ENCODE results near the gene EGFL7.

EGFL7 gene

GRCh38 chr9:136659861-136660784 is 2.6 kb upstream of the EGFL7 start:
- DNase-seq (ENCODE audit: low read depth), result no peak
- TF ChIP-seq CTCF (IDR thresholded peaks at IDR 0.05; ENCODE audit: low read depth, low read length, missing control alignments), result no peak
- H3K4me3 ChIP-seq (ENCODE audit: low read depth, low read length), result no peak overlapping the region

- no peak overlapping the region for H3K4me3 ChIP-seq (ENCODE audit: low read depth, low read length)
- DNase-seq (ENCODE audit: low read depth), result no peak
- TF ChIP-seq CTCF (IDR thresholded peaks at IDR 0.05; ENCODE audit: low read depth, low read length, missing control alignments), result no peak
Measured at GRCh38 chr9:136660971-136661550, 1.7 kb upstream of the EGFL7 start.

GRCh38 chr9:136661641-136662325 is 933 bp upstream of the EGFL7 start:
- TF ChIP-seq CTCF (IDR thresholded peaks at IDR 0.05; ENCODE audit: low read depth, low read length, missing control alignments), result no peak
- no peak overlapping the region for H3K4me3 ChIP-seq (ENCODE audit: low read depth, low read length)
- no peak for DNase-seq (ENCODE audit: low read depth)

GRCh38 chr9:136662326-136662655 is 425 bp upstream of the EGFL7 start:
- no peak overlapping the region for H3K4me3 ChIP-seq (ENCODE audit: low read depth, low read length)
- TF ChIP-seq CTCF (IDR thresholded peaks at IDR 0.05; ENCODE audit: low read depth, low read length, missing control alignments), result no peak
- no peak for DNase-seq (ENCODE audit: low read depth)

GRCh38 chr9:136664000-136664915 is 1.5 kb downstream of the EGFL7 start:
- DNase-seq (ENCODE audit: low read depth), result no peak
- no peak for TF ChIP-seq CTCF (IDR thresholded peaks at IDR 0.05; ENCODE audit: low read depth, low read length, missing control alignments)
- no peak overlapping the region for H3K4me3 ChIP-seq (ENCODE audit: low read depth, low read length)

- DNase-seq (ENCODE audit: low read depth), result no peak
- no peak for TF ChIP-seq CTCF (IDR thresholded peaks at IDR 0.05; ENCODE audit: low read depth, low read length, missing control alignments)
- H3K4me3 ChIP-seq (ENCODE audit: low read depth, low read length), result no peak overlapping the region; the same call in 1 of the 2 replicates
Measured at GRCh38 chr9:136665111-136665703, 2.5 kb downstream of the EGFL7 start.

Measured in GM12864 (cell line).